Loucy (cell line): ENCODE data around the gene AGFG1.

Experiments used
- CTCF ChIP-seq: fragments of 200-600 bp; sonication (generic); conservative IDR thresholded peaks from 2 replicates; pipeline ENCODE4 v1.5.1; 2014; ENCODE audit warnings: mild to moderate bottlenecking, antibody characterized with exemption, low read length
- EZH2phosphoT487 ChIP-seq: fragments of 200-600 bp; IDR thresholded peaks from 2 replicates; pipeline ENCODE4 v1.6.1; 2018; ENCODE audit warnings: antibody characterized with exemption, mild to moderate bottlenecking, moderate library complexity, borderline replicate concordance

GRCh38 chr2:227592694-227593387 is 120.9 kb downstream of the AGFG1 start:
- TF ChIP-seq EZH2phosphoT487 (no peak), CTCF (no peak)
